ENCODE measurements around the gene TPX2.

- no peak for TF ChIP-seq CTCF (IDR thresholded peaks at IDR 0.05; ENCODE audit: low read length)
- no peak for TF ChIP-seq EZH2 (IDR thresholded peaks at IDR 0.05; ENCODE audit: borderline replicate concordance, low read length)
Measured at GRCh38 chr20:31706607-31707257, 32.4 kb upstream of the TPX2 start.
